Activated CD4-positive, alpha-beta T cell treated with anti-CD3 and anti-CD28 coated beads, Interleukin-2, amount 10 ng/mL, durations not matched to agents 24 days and 14 days (primary cell): ENCODE results near the gene LGI1. TPM values are rescaled to one million over a fixed set of nuclear protein-coding genes. Genes with fewer than 3 reads are reported as not detected.
"Not testable (repeated sequence)": the region's sequence is repeated elsewhere in the genome, so short reads cannot be mapped to it uniquely, and the experiment has no call there.

Source experiments
- DNase-seq: peaks from one replicate; pipeline ENCODE4 v3.0.0; 2022
- H3K27ac Mint-ChIP-seq: one replicate; pipeline ENCODE4 v1.8.0; 2022; ENCODE audit warnings: mild to moderate bottlenecking, mixed read lengths
- H3K27me3 Mint-ChIP-seq: one replicate; pipeline ENCODE4 v1.8.0; 2022; ENCODE audit warnings: mixed read lengths
- H3K36me3 Mint-ChIP-seq: one replicate; pipeline ENCODE4 v1.8.0; 2022; ENCODE audit warnings: low read depth, mild to moderate bottlenecking, mixed read lengths
- H3K4me1 Mint-ChIP-seq: one replicate; pipeline ENCODE4 v1.8.0; 2021; ENCODE audit warnings: mixed read lengths
- H3K4me3 Mint-ChIP-seq: one replicate; pipeline ENCODE4 v1.8.0; 2022; ENCODE audit warnings: mild to moderate bottlenecking, moderate library complexity, mixed read lengths
- H3K9me3 Mint-ChIP-seq: one replicate; pipeline ENCODE4 v1.8.0; 2021; ENCODE audit warnings: mixed read lengths
- intact Hi-C: fragments of 100-400 bp; cut with micrococcal nuclease; formaldehyde crosslinking; loops from one replicate; pipeline ENCODE4 v1.15.1; 2023
- total RNA-seq: library from RNA; stranded (reverse); gene quantifications from 2 replicates; pipeline ENCODE4 v1.2.3, GENCODE V29; 2022

The LGI1 gene
- total RNA-seq, 1 donor from 2014 or later = not detected

GRCh38 chr10:93826355-93826754 is 68.6 kb downstream of the LGI1 start:
- Mint-ChIP-seq H3K9me3 (no peaks in the 10 kb centered on the region), H3K36me3 (no peaks in the 10 kb centered on the region), H3K27ac (no peak overlapping the region), H3K4me3 (no peak overlapping the region), H3K27me3 (peaks cover 8% of the 10 kb centered on the region), H3K4me1 (no peaks in the 10 kb centered on the region)
- DNase-seq = no peak
- intact Hi-C loops = no loop called here

- no peaks in the 10 kb centered on the region for H3K9me3 Mint-ChIP-seq
- DNase-seq = no peak
- intact Hi-C loops = no loop called here
- no peak overlapping the region for H3K27ac Mint-ChIP-seq
- no peaks in the 10 kb centered on the region for H3K4me1 Mint-ChIP-seq
- peaks cover 6% of the 10 kb centered on the region for H3K27me3 Mint-ChIP-seq
- no peak overlapping the region for H3K4me3 Mint-ChIP-seq
- no peaks in the 10 kb centered on the region for H3K36me3 Mint-ChIP-seq
Observed at GRCh38 chr10:93827056-93827804, 69.5 kb downstream of the LGI1 start.

DNA sequence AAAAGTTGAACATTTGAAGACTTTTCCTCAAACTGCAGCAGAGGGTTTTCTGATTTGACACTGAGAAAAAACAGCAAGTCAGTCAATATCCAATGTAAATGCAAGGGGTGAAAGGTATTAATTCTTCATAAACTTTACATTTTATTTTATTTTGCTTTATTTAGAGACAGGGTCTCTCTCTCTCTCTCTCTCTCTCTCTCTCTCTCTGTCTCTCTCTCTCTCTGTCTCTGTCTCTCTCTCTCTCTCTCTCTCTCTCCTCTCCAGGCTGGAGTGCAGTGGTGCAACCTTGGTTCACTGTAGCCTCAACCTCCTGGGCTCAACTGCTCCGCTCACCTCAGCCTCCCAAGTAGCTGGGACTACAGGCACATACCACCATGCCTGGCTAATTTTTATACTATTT is 73.3 kb downstream of the LGI1 start:
- H3K27ac Mint-ChIP-seq, H3K27me3 Mint-ChIP-seq, H3K36me3 Mint-ChIP-seq, H3K4me1 Mint-ChIP-seq, DNase-seq, H3K9me3 Mint-ChIP-seq, H3K4me3 Mint-ChIP-seq, intact Hi-C loops: not testable (repeated sequence)

DNA sequence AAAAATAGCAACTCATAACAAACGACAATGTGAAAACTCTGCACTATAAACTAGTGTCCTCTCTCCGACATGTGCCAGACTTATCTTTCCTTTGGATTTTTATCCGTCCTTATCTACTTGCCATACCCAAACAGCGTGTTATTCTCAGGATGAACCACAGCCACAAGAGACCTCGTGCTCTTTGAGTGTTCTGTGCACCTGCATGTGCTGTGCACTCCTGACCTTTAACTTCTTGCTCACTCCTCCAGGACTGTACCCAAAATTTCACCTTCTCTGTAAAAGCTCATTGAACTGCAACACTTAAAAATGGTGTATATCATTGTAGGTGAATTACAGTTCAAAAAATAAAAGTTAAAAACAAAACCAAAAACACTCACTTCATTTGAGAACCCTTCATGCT is 78.0 kb downstream of the LGI1 start:
- Mint-ChIP-seq H3K4me1 (no peaks in the 10 kb centered on the region), H3K27me3 (peaks cover 9% of the 10 kb centered on the region), H3K36me3 (no peaks in the 10 kb centered on the region), H3K27ac (no peak overlapping the region), H3K9me3 (no peaks in the 10 kb centered on the region), H3K4me3 (no peak overlapping the region)
- no peak for DNase-seq
- intact Hi-C loops = no loop called here

- intact Hi-C loops = no loop called here
- no peak overlapping the region for H3K4me3 Mint-ChIP-seq
- DNase-seq = no peak
- H3K27me3 Mint-ChIP-seq = peaks cover 7% of the 10 kb centered on the region
- no peak overlapping the region for H3K27ac Mint-ChIP-seq
- H3K36me3 Mint-ChIP-seq = no peaks in the 10 kb centered on the region
- no peaks in the 10 kb centered on the region for H3K4me1 Mint-ChIP-seq
- no peaks in the 10 kb centered on the region for H3K9me3 Mint-ChIP-seq
Observed at GRCh38 chr10:93837822-93838221, 80.1 kb downstream of the LGI1 start.

GRCh38 chr10:93838278-93838677 is 80.5 kb downstream of the LGI1 start:
- DNase-seq = no peak
- Mint-ChIP-seq H3K27ac (no peak overlapping the region), H3K4me3 (no peak overlapping the region)

GRCh38 chr10:93841961-93842360 is 84.2 kb downstream of the LGI1 start:
- H3K4me1 Mint-ChIP-seq = no peaks in the 10 kb centered on the region
- H3K36me3 Mint-ChIP-seq = no peaks in the 10 kb centered on the region

More at GRCh38 chr10:93838278-93838677, 80.5 kb downstream of the LGI1 start:
- Mint-ChIP-seq H3K36me3 (no peaks in the 10 kb centered on the region), H3K9me3 (no peaks in the 10 kb centered on the region), H3K4me1 (no peaks in the 10 kb centered on the region), H3K27me3 (peaks cover 7% of the 10 kb centered on the region)
- intact Hi-C loops = no loop called here

DNA sequence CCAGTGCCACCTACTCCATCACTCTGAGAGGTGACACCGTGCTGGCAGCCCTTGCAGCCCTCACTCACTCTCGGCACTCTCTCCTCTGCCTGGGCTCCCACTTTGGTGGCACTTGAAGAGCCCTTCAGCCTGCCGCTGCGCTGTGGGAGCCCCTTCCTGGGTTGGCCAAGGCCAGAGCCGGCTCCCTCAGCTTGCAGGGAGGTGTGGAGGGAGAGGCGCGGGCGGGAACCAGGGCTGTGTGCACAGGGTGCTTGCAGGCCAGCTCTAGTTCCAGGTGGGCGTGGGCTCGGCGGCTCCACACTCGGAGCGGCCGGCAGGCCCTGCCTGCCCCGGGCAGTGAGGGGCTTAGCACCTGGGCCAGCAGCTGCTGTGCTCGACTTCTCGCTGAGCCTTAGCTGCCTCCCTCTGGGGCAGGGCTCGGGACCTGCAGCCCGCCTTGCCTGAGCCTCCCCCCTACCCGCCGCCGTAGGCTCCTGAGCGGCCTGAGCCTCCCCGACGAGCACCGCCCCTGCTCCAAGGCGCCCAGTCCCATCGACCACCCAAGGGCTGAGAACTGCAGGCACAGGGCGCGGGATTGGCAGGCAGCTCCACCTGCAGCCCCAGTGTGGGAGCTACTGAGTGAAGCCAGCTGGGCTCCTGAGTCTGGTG is 87.4 kb downstream of the LGI1 start:
- no peak overlapping the region for H3K4me3 Mint-ChIP-seq
- no peak for DNase-seq
- intact Hi-C loops = no loop called here
- H3K27ac Mint-ChIP-seq = no peak overlapping the region
- H3K9me3 Mint-ChIP-seq = no peaks in the 10 kb centered on the region
- no peaks in the 10 kb centered on the region for H3K27me3 Mint-ChIP-seq
- H3K4me1 Mint-ChIP-seq = no peaks in the 10 kb centered on the region
- H3K36me3 Mint-ChIP-seq = no peaks in the 10 kb centered on the region

More at GRCh38 chr10:93841961-93842360, 84.2 kb downstream of the LGI1 start:
- H3K27ac Mint-ChIP-seq = no peak overlapping the region
- intact Hi-C loops = no loop called here
- peaks cover 3% of the 10 kb centered on the region for H3K27me3 Mint-ChIP-seq
- H3K9me3 Mint-ChIP-seq = no peaks in the 10 kb centered on the region
- H3K4me3 Mint-ChIP-seq = no peak overlapping the region
- DNase-seq = no peak

Other genes starting within 250 kb of the LGI1 start
- not detected in 2 replicates for gene FFAR4, start 191.3 kb upstream of the LGI1 start, total RNA-seq
- not detected in 2 replicates for gene RBP4, start 156.7 kb upstream of the LGI1 start, total RNA-seq
- gene PDE6C, start 145.4 kb upstream of the LGI1 start, total RNA-seq = not detected in 2 replicates
- 22.5 and 22.8 TPM in 2 replicates for gene FRA10AC1, start 55.3 kb upstream of the LGI1 start, total RNA-seq
- gene SLC35G1, start 136.0 kb downstream of the LGI1 start, total RNA-seq = 6.3 and 6.4 TPM in 2 replicates
- not detected in 2 replicates for gene PLCE1, start 236.0 kb downstream of the LGI1 start, total RNA-seq